GM23338 (cell line): ENCODE data around the gene SLC15A5. TPM values are rescaled to one million over a fixed set of nuclear protein-coding genes. Genes with fewer than 3 reads are reported as not detected.

ENCODE experiments used
- ATAC-seq: fragments of 200-7000 bp; cut with Tn5 transposase; 3 replicates; pipeline ENCODE4 v1.9.1; 2020
- DNase-seq: peaks from one replicate; pipeline ENCODE4 v3.0.0-alpha.2; 2015; ENCODE audit warnings: low spot score
- H2AFZ ChIP-seq: fragments of 200-600 bp; sonication (generic); 2 replicates; pipeline ENCODE4 v1.8.0; 2016; ENCODE audit warnings: antibody characterized with exemption, mild to moderate bottlenecking, moderate library complexity
- H3F3A ChIP-seq: fragments of 200-600 bp; sonication (generic); replicated peaks from 2 replicates; pipeline ENCODE4 v1.8.0; 2017; ENCODE audit warnings: antibody characterized with exemption, mixed run types, low read depth
- H3K27ac ChIP-seq: fragments of 200-600 bp; sonication (generic); 2 replicates; pipeline ENCODE4 v1.6.1; 2016; ENCODE audit warnings: low read depth
- H3K27me3 ChIP-seq: fragments of 200-600 bp; sonication (generic); 2 replicates; pipeline ENCODE4 v1.8.0; 2016; ENCODE audit warnings: mild to moderate bottlenecking, mixed run types, moderate library complexity; ENCODE audit not compliant: insufficient read depth
- H3K36me3 ChIP-seq: fragments of 200-600 bp; sonication (generic); 2 replicates; pipeline ENCODE4 v1.8.0; 2016; ENCODE audit warnings: mild to moderate bottlenecking; ENCODE audit not compliant: insufficient read depth
- H3K4me1 ChIP-seq: fragments of 200-600 bp; sonication (generic); 2 replicates; pipeline ENCODE4 v1.8.0; 2016; ENCODE audit warnings: mild to moderate bottlenecking, moderate library complexity; ENCODE audit not compliant: insufficient read depth
- H3K4me2 ChIP-seq: fragments of 200-600 bp; sonication (generic); 2 replicates; pipeline ENCODE4 v1.7.1; 2017; ENCODE audit warnings: mixed run types
- H3K4me3 ChIP-seq: fragments of 200-600 bp; sonication (generic); 2 replicates; pipeline ENCODE4 v1.6.1; 2016; ENCODE audit warnings: mixed run types
- H3K79me2 ChIP-seq: fragments of 200-600 bp; sonication (generic); replicated peaks from 2 replicates; pipeline ENCODE4 v1.8.0; 2017; ENCODE audit warnings: mild to moderate bottlenecking; ENCODE audit not compliant: insufficient read depth
- H3K9me2 ChIP-seq: fragments of 200-600 bp; sonication (generic); 2 replicates; pipeline ENCODE4 v1.8.0; 2017; ENCODE audit not compliant: insufficient read depth
- H4K20me1 ChIP-seq: fragments of 200-600 bp; sonication (generic); replicated peaks from 2 replicates; pipeline ENCODE4 v1.8.0; 2017; ENCODE audit warnings: mild to moderate bottlenecking; ENCODE audit not compliant: insufficient read depth
- H3K27ac Mint-ChIP-seq: 2 replicates; pipeline ENCODE4 v1.8.0; 2020; ENCODE audit warnings: inconsistent platforms, mild to moderate bottlenecking, moderate library complexity, mixed read lengths
- H3K27me3 Mint-ChIP-seq: 3 replicates; pipeline ENCODE4 v1.8.0; 2022; ENCODE audit warnings: low read depth, mild to moderate bottlenecking, moderate library complexity, mixed read lengths, inconsistent platforms; ENCODE audit not compliant: insufficient read depth, poor library complexity
- H3K36me3 Mint-ChIP-seq: 3 replicates; pipeline ENCODE4 v1.8.0; 2021; ENCODE audit warnings: low read depth, mild to moderate bottlenecking, inconsistent platforms, moderate library complexity, mixed read lengths
- H3K4me1 Mint-ChIP-seq: 3 replicates; pipeline ENCODE4 v1.8.0; 2020; ENCODE audit warnings: mild to moderate bottlenecking, inconsistent platforms, mixed read lengths
- H3K4me3 Mint-ChIP-seq: 3 replicates; pipeline ENCODE4 v1.8.0; 2021; ENCODE audit warnings: moderate library complexity, mild to moderate bottlenecking, inconsistent platforms, mixed read lengths
- H3K9me3 Mint-ChIP-seq: 3 replicates; pipeline ENCODE4 v1.8.0; 2020; ENCODE audit warnings: moderate library complexity, mild to moderate bottlenecking, inconsistent platforms, mixed read lengths
- CREB1 ChIP-seq: fragments of 250-450 bp; sonication (Bioruptor Pico); IDR thresholded peaks from 2 replicates; pipeline ENCODE4 v1.5.0; 2020; ENCODE audit warnings: low read depth, mild to moderate bottlenecking, moderate library complexity
- CTCF ChIP-seq, 2 experiments: fragments of 200-600 bp in 1 of 2; sonication (generic) in 1 of 2; conservative IDR thresholded peaks; 2 replicates each; pipeline versions ENCODE4 v1.5.1 to v1.6.1; 2016 to 2017; ENCODE audit warnings: antibody characterized with exemption in 2 of 2, low read depth in 2 of 2, mild to moderate bottlenecking in 2 of 2, moderate library complexity in 1 of 2
- ETS1 ChIP-seq: IDR thresholded peaks from 2 replicates; pipeline ENCODE4 v1.6.1; 2016; ENCODE audit warnings: antibody characterized with exemption
- EZH2 ChIP-seq: fragments of 200-600 bp; sonication (generic); IDR thresholded peaks from one replicate; pipeline ENCODE4 v1.8.0; 2017; ENCODE audit warnings: antibody characterized with exemption, mild to moderate bottlenecking, low read depth; ENCODE audit not compliant: unreplicated experiment
- EZH2phosphoT487 ChIP-seq: fragments of 200-600 bp; sonication (generic); IDR thresholded peaks from one replicate; pipeline ENCODE4 v1.8.1; 2018; ENCODE audit warnings: antibody characterized with exemption; ENCODE audit not compliant: unreplicated experiment
- JUNB ChIP-seq: IDR thresholded peaks from one replicate; pipeline ENCODE4 v1.6.1; 2016; ENCODE audit warnings: antibody characterized with exemption; ENCODE audit not compliant: unreplicated experiment
- NANOG ChIP-seq: IDR thresholded peaks from 2 replicates; pipeline ENCODE4 v1.6.1; 2016; ENCODE audit warnings: antibody characterized with exemption, borderline replicate concordance
- POLR2AphosphoS5 ChIP-seq: IDR thresholded peaks from 2 replicates; pipeline ENCODE4 v1.6.1; 2016; ENCODE audit warnings: antibody characterized with exemption, low read depth
- REST ChIP-seq: IDR thresholded peaks from one replicate; pipeline ENCODE4 v1.6.1; 2018; ENCODE audit warnings: antibody characterized with exemption; ENCODE audit not compliant: unreplicated experiment
- STAT1 ChIP-seq: IDR thresholded peaks from one replicate; pipeline ENCODE4 v1.6.1; 2016; ENCODE audit warnings: antibody characterized with exemption; ENCODE audit not compliant: unreplicated experiment
- ZNF114 ChIP-seq: fragments of 250-450 bp; sonication (Bioruptor Pico); IDR thresholded peaks from 2 replicates; pipeline ENCODE4 v1.5.0; 2020; ENCODE audit warnings: mild to moderate bottlenecking, moderate library complexity
- ZNF331 ChIP-seq: fragments of 250-450 bp; sonication (Bioruptor Pico); IDR thresholded peaks from 2 replicates; pipeline ENCODE4 v1.5.0; 2020; ENCODE audit warnings: low read depth, mild to moderate bottlenecking, moderate library complexity
- ZNF462 ChIP-seq: fragments of 250-450 bp; sonication (Bioruptor Pico); IDR thresholded peaks from 2 replicates; pipeline ENCODE4 v1.5.0; 2020; ENCODE audit warnings: mild to moderate bottlenecking, moderate library complexity
- polyA plus RNA-seq: library from polyadenylated mRNA; unstranded; fragments of >200 nt; fragmentation: Nextera tagmentation; extraction: Ambion mirVana; gene quantifications from 2 replicates; pipeline ENCODE4 v1.2.1, GENCODE V29; 2016
- total RNA-seq: library from RNA; depleted of rRNA; stranded (reverse); fragments of >200 nt; shearing (Covaris generic); gene quantifications from 2 replicates; pipeline ENCODE4 v1.2.3, GENCODE V29; 2014

The SLC15A5 gene
- total and polyA plus RNA-seq, 2 experiments from 2014 or later: not detected

GRCh38 chr12:16218934-16219751 is 58.3 kb downstream of the SLC15A5 start:
- H3K27me3 Mint-ChIP-seq: no peaks in the 10 kb centered on the region
- TF ChIP-seq EZH2 (no peak), JUNB (no peak), REST (no peak), CTCF (conservative IDR thresholded peaks at IDR 0.05; ENCODE audit: low read depth in 2 of 2) (no peak), ZNF462 (CRISPR knock-in tag) (no peak), CREB1 (CRISPR knock-in tag) (no peak), STAT1 (no peak), POLR2AphosphoS5 (no peak), ZNF114 (CRISPR knock-in tag) (no peak), ZNF331 (CRISPR knock-in tag) (no peak), EZH2phosphoT487 (no peak), NANOG (no peak), ETS1 (no peak)
- no peaks in the 10 kb centered on the region for H3K27me3 ChIP-seq
- H3K4me1 ChIP-seq: no peaks in the 10 kb centered on the region
- no peaks in the 10 kb centered on the region for H4K20me1 ChIP-seq
- H3K4me1 Mint-ChIP-seq: no peaks in the 10 kb centered on the region
- H3K27ac ChIP-seq: no peak overlapping the region
- 0 out of 2 replicates have a peak overlapping the region, but pooled peaks have one; percentile 11 for H2AFZ ChIP-seq
- ATAC-seq (no peak), DNase-seq (no peak)
- H3K36me3 Mint-ChIP-seq: no peaks in the 10 kb centered on the region
- no peak overlapping the region for H3K4me3 Mint-ChIP-seq
- H3K9me3 Mint-ChIP-seq: no peaks in the 10 kb centered on the region
- H3F3A ChIP-seq: no peaks in the 10 kb centered on the region
- no peaks in the 10 kb centered on the region for H3K79me2 ChIP-seq
- no peaks in the 10 kb centered on the region for H3K36me3 ChIP-seq
- no peak overlapping the region for H3K27ac Mint-ChIP-seq
- H3K4me2 ChIP-seq: no peak overlapping the region
- H3K9me2 ChIP-seq: no peaks in the 10 kb centered on the region
- no peak overlapping the region for H3K4me3 ChIP-seq
